GM04503 (cell line): ENCODE data around the gene KCTD19.

Experiments used
- DNase-seq: peaks from one replicate; pipeline ENCODE4 v3.0.0-alpha.2; 2012; ENCODE audit warnings: low read depth

Gene KCTD19

DNA sequence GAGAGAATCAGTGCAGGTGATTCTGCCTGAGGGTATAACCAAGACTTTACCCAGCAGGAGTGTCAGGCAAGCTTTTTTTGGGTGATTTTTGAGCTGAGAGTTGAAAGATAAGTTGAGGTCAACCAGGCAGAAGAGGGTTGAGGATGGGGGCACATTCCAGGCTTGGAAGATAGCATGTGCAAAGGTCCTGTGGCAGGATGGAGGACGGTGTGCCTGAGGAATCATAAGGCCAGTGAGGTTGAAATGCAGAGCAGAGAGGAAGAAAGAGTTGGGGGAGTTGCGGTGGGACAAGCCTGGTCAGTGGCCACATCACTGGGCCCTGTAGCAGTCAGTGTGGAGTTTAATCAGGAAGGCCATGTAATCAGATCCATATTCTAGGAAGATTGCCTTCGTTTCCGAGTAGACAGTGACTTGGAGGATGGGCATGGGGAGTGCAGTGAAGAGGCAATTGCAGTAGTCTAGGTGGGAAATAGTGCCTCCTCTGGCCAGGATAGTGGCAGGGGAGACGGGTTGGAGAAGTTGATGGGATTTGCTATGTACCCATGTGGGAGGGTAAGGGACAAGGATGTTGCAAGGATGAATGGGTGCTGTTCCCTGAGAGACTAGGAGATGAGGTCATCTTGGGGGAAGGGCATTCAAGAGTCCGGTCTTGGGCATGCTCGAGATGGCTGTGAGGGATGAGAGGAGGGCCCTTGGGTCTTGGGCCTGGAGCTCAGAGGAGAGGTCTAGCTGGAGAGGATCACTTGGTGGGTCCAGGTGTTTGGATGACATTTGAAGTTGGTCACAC, 43.3 kb downstream of the KCTD19 start:
- DNase-seq, result no peak

DNA sequence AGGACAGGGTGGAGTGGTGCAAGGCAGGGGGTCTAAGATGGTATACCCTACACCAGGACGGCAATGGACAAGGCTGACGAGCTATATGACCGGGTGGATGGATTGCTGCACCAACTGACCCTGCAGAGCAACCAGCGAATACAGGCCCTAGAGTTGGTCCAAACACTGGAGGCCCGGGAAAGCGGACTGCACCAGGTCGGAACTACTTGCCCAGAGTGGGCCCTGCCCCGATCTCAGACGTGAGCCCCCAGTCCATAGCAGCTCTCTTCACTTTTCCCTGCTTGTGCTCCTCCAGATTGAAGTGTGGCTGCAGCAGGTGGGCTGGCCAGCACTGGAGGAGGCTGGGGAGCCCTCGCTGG, 44.1 kb downstream of the KCTD19 start:
- DNase-seq, result no peak

DNA sequence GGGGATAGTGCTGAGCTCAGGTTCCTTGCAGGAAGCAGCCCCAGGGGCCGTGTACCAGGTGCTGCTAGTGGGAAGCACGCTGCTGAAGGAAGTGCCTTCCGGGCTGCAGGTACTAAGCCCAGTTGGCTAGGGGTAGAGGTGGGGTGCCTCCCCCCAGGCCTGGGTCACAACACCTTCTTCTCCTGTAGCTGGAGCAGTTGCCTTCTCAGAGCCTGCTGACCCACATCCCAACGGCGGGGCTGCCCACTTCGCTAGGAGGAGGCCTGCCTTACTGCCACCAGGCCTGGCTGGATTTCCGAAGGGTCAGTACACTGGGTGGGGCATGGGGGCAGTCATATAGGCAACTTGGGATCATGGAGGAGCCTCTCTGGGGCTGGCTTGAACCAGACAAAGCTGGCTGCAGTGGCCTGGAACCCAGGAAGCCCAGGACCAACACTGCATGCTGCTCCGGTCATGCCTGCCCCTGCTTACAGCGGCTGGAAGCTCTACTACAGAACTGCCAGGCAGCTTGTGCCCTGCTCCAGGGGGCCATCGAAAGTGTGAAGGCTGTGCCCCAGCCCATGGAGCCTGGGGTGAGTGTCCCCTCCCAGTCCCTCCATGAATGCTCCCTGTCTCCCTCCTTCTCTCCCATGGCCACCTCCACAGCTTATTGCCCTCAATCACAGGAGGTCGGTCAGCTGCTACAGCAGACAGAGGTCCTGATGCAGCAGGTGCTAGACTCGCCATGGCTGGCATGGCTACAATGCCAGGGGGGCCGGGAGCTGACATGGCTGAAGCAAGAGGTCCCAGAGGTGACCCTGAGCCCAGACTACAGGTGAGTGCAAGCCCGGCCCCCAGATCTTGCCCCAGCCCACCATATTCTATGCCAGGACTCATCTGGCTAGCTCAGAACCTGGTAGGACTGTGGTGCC, 44.8 kb downstream of the KCTD19 start:
- DNase-seq, result no peak

DNA sequence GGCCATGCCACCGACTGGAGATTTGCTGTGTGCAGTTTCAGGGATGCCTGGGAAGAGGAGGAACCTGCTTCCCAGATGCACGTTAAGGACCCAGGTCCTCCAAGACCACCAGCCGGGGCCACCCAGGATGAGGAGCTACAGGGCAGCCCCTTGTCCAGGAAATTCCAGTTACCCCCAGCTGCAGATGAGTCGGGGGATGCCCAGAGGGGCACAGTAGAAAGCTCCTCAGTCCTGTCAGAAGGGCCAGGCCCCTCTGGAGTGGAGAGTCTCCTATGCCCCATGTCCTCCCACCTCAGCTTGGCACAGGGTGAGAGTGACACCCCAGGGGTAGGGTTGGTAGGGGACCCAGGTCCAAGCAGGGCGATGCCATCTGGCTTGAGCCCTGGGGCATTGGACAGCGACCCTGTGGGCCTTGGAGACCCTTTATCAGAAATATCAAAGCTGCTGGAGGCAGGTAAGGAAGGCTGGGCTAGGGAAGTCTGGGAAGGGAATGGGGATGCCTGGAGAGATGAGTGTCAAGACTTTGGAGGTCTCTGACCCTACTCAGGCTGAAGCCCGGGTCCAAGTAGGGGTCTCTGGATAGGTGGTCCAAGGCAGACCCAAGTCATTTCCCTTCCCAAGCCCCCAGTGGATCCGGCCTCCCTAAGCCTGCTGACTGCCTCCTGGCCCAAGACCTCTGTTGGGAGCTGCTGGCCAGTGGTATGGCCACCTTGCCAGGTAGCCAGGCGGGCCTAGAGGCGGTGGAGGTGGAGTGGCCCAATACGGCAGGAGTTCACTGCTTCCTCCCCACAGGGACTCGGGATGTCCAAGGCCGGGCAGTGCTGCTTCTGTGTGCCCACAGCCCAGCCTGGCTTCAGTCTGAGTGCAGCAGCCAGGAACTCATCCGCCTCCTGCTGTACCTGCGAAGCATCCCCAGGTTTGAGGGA, 46.2 kb downstream of the KCTD19 start:
- no peak for DNase-seq

DNA sequence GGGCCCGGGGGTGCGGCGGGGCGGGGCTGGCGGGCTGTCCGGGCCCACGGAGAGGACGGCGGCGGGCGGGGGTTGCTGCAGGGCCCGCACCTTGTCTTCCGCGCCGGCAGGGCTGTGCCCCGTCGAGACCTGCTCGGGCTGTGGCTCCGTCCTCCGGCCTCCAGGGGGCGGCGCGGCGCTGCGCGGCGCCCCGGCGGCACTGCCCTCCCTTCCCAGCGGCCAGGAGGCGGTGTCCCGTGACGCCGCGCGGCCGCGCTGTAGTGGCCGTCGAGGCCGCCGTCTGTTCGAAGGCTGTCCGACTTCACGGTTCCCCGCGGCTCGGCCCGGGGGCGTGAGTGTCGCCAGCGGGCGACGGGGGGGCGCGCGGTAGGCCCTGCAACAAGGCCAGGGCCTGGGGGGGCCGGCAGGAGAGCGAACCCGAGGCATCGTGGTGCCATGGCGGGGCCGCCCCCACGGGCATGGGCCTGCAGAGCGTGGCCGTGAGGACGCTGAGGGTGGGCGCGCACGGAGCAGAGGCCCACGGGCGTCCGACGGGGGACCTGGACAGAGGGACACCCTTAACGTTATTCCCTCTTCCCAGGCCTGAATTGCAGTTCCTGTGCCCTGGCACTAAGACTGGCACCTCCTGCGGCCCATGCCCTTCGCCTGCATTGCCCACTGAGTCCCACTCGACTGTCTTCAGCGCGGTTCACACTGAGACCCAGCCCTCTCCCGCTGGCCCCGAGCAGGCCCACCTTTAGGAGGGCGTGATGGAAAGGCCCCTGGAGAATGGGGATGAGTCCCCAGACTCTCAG, 47.0 kb downstream of the KCTD19 start, which contains the start of gene PLEKHG4:
Gene PLEKHG4 (plus strand): TSS at position 237 of the 794 bp plus-strand sequence. CDS start 513 bp downstream, at position 750.
- DNase-seq, result no peak

DNA sequence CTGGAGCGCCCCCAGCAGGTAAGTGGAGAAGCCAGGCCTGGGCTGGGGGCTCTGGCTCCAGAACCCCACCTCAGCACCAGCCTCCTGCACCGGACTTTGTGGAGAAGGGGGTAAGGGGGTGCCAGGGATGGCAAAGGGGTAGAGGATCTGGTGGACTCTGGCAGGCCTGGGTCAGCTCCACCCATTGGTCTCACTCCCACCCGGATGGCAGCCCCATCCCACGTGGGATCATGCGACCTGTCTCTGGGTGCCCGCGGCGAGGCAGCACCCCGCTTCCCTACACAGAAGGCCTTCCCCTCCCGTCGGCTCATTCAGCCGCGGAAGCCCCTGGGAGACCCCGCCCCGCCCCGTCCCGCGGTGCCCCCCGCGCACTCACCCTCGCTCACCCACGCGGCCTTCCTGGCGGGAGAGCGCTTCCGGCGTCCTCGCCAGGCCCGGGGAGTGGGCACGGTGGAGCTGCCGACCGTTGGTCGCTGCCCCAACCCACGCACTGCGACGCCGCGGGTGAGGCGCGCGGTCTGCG, 47.7 kb downstream of the KCTD19 start:
- DNase-seq, result no peak

DNA sequence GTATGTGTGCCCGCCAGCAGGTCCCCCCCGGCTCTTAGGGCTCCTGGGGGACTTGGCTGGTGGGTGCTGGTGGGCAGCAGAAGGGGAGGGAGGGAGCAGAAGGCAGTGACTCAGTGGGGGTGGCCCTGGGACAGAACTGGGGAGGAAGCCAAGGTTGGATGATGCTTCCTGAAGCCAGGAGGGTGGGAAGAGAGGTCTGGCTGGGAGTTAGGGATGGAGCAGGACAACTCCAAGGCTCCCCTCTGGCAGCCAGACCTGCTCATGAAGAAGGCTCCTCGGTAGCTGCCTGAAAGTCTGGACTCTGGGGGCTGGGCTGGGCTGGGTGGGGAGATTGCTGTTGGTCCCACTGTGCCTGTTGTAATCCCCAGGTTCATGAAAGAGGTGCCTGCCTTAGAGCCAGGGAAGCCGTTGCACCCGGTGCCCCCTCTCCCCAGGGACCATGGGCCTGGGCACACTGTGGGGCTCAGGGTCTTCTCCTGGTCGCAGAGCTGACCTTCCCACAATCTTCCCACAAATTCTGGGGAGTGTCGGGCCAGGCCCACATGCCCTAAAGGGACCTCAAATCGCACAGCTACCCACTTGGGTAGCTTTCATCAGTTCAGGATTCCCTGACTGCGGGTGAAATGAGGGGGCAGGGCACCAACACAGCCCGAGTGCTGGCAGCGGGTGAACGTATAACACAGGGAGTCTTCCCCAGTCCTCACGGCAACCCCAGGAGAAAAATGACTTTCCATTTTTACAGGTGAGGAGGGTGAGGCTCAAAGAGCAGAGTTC, 48.4 kb downstream of the KCTD19 start:
- peak; percentile 64 for DNase-seq

DNA sequence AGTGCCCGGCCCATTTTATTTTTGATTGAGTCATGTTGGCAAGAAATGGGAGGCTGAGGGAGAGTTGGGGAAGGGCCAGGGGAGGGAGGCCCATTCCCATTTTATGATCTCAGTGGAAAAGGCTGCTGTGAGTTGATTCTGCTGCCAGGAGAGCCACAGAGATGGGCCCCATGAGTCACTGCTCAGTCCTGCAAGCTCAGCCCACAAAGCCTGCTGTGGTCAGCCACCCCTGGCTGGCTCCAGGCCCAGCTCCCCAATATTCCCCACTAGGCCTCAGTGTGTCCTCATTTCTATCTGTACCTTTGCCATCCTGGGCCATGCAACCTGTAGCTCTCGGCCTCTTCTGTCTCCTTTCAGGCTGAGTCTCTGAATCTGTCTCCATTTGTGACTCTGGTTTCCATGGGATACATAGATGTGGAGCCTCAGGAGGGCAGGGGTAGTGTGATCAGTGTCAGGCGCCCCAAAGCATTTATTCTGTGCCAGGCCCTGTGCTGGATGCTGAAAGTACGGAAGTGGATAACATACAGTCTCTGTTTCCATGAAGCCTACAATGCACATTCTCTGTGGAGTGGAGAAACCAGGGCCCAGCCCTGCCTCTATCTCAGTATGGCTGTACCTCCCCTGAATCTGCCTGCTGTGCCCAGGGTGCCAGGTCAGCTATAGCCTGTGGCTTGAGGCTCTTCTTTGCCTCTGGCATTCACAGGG, 49.1 kb downstream of the KCTD19 start:
- peak; percentile 97 for DNase-seq

DNA sequence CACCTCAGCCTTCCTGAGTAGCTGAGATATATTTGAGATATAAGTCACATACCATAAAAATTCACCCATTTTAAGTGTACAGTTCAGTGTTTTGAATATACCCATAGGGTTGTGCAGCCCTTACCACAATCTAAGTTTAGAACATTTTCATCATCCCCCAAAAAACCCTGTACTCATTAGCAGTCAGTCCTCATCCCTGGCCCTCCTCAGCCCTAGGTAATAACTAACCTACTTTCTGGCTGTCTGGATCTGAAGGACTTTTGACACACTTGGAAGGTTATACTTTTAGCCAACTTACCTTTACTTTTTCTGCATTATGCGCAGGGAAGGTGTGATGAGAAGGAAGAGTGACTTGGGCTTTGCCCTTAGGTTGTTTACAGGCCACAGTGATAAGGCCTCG, 51.2 kb downstream of the KCTD19 start:
- no peak for DNase-seq

DNA sequence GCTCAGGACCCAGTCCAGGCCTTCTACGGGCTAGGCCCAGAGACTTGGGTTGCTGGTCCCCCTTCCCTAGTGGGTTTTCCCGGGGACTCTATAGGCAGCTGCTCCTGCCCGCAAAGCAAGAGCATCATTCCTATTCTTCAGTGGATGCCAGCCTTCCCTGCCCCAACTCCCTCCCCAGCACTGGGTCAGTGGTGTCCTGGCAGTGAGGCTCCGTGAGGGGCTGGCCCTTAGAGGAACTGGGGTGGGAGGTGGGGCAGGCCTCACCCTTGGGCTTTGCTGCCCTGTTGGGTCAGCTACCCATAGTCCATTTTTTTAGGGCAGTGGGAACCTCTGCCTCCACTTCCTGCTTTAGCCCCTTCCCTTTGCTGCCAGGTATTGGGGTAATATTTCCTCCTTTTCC, 55.1 kb downstream of the KCTD19 start:
- DNase-seq, result no peak

DNA sequence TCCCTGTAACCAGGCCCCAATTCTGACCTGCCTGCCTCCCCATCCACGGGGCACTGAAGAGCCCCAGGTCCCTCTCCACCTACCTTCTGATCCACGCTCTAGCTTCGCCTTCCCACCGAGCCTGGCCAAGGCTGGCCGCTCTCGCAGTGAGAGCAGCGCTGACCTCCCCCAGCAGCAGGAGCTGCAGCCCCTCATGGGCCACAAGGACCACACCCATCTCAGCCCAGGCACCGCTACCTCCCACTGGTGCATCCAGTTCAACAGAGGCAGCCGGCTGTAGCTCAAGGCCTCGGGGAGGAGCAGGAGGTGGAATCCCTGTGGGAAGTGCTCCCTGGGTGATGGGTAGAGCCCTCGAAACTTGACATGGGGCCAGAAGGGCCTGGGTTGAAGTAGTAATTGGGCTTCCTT, 55.6 kb downstream of the KCTD19 start:
- no peak for DNase-seq

DNA sequence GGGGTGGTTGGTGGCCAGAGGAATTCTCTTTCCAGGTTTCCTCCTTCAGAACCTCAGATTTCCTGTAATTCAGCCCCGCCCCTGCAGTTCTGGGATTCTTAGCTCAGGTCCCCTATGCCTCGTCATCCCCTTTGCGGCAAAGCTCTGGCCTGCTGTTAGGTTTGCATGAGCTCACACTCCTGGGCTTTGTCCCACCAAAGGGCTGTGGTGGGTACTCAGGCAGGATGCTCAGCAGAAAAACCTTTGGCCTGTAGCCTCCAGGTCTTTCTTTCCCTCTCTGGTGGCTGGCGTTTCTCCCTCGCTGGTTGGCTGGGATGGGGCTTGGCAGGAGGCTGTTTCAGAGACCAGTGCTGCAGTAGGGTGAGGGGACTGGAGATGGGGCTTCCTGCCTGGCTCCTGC, 56.8 kb downstream of the KCTD19 start:
- no peak for DNase-seq

DNA sequence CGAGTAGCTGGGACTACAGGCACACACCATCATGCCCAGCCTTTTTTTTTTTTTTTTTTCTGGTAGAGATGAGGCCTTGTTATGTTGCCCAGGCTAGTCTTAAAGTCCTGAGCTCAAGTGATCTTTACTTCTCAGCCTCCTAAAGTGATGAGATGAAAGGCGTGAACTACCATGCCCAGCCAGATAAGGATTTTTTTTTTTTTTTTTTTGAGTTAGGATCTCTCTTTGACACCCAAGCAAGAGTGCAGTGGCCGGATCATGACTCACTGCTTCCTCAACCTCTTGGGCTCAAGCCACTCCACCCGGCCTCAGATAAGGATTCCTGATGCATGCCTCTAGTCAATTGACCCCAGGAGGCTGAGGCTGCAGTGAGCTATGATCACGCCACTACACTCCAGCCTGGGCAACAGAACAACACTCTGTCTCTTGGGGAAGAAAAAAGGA, 58.4 kb downstream of the KCTD19 start:
- DNase-seq, result peak; percentile 93

DNA sequence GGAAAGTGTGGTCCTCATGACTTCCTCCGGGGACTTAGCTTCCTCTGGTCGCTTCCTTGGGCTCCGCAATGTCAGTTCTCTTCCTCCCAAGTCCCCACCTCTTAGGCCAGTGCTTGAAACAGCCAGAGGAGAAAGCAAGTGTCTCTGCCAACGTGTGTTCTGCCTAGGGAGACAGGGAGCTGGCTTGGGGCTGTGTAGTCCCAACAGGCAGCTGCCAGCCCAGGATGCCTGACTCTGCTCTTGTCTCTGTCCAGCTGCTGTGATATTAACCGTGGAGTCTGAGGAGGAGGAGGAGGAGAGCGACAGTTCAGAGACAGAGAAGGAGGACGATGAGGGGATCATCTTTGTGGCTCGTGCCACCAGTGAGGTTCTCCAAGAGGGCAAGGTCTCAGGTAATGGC, 60.7 kb downstream of the KCTD19 start:
- DNase-seq, result no peak

DNA sequence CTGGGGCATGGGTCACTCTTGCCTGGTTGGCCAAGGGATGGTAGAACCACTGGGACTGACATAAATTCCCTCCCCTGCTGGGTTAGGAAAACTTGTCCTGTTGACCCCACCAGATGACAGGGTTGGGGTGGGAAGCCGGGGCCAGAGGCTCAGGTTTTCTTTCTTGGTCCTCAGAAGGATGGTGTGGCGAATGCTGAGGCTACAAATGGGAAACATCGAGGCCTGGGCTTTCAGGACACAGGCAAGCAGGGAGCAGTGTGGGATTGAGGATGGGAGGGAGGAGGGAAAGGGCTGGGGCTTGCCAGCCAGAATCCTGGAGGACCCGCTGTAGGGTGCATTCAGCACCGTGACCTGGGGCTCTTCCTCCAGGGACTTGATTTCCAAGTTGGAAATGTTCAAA, 61.7 kb downstream of the KCTD19 start:
- DNase-seq, result no peak

DNA sequence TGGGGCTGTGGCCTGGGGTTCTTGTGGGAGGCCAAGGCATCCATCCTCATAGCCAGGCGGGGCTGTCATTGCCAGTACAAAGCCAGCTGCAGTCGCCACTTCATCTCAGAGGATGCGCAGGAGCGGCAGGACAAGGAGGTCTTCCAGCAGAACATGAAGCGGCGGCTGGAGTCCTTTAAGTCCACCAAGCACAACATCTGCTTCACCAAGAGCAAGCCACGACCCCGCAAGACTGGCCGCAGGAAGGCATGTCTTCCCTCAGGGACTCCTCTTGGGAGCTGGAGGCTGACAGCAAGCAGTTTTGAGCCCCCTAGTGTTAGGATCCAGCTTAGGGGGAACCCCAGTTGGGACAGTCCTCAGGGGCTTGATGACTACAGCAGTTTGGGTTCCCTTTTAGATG, 62.3 kb downstream of the KCTD19 start:
- no peak for DNase-seq

DNA sequence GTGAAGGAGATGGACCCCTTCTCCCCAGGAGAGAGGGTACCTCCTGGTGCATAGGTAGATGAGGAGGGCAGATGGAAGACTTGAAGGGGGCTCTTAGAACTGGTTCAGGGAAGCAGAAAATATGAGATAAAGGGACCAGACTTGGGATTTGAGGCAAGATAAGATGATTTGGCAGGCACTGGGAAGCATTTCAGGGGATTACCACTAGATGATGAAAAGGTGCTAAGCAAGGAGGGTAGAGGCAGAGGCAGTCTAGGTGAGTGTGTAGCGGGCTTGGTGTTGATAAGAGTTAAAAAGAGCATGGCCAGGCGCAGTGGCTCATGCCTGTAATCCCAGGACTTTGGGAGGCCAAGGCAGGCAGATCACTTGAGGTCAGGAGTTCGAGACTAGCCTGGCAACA, 63.3 kb downstream of the KCTD19 start:
- DNase-seq, result no peak

DNA sequence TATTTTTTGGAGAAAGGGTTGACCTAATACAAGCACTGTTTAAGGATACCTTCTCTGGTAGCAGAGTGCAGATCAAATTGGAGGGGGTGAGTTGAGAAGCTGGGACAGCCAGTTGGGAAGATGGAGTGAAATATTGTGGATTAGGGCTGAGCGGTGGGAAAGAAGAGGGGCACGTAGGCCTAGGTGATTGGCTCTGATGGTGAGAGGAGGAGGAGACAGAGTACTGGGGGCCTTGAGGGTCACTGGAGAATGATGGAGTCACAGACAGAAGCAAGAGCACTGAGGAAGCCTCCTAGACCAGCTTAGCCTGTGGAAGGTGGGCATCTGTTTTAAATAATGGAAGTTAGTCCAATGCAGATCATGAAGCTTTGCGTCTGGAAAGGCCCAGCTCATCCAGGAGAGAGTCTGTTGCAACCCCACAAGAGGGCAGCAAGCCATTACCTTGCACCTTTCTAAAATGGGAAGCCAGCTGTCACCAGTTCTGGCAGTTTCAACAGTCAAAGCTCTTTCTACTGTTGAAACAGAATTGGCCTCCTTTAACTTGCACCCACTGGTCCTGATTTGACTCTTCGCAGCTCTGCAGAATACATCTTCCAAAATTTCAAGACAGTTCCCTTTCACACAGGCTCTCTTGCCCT, 66.0 kb downstream of the KCTD19 start:
- no peak for DNase-seq

DNA sequence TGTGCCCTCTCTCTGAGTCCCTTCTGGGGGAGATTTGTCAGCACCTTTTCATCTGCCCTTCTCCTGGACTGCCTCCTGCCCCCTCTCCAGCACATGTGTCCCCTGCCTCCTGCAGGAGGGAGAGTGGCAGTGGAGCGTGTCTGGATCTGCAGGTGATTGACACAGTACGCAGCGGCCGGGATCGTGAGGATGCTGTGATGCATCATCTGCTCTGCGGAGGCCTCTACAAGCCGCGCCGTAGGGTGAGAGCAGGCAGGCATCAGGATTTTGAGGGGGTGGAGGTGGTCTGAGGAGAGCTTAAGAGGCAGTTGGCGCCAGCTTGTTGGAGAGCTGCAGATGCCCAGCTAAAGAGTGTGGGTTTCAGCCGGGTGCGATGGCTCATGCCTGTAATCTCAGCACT, 66.8 kb downstream of the KCTD19 start:
- DNase-seq, result no peak
